H1 (cell line): ENCODE measurements around the gene MARCHF9. TPM values are rescaled to one million over a fixed set of nuclear protein-coding genes. Genes with fewer than 3 reads are reported as not detected.
A peak's percentile ranks its signal among the peaks of the same experiment; 100 is the strongest.

Experiments
- CTCF ChIA-PET: fragments of 300-600 bp; sonication (Branson Sonifier 250); formaldehyde crosslinking; loops from one replicate; lab custom pipeline; 2021; ENCODE audit not compliant: partially characterized antibody; lab: Charles Lee
- POLR2A ChIA-PET: fragments of 300-600 bp; sonication (Branson Sonifier 250); formaldehyde crosslinking; loops from one replicate; lab custom pipeline; 2021; ENCODE audit warnings: inconsistent platforms; ENCODE audit not compliant: partially characterized antibody; lab: Charles Lee
- DNase-seq, 2 experiments: peaks; one replicate each; pipeline versions ENCODE4 v3.0.0 to v3.0.0-alpha.2; 2010 to 2022; ENCODE audit warnings: low spot score in 2 of 2, low read depth in 1 of 2, mixed read lengths in 1 of 2
- FAIRE-seq: peaks from 2 replicates; lab custom pipeline; 2011; peaks lifted over from hg19 to GRCh38; lab: Jason Lieb, UNC
- H2AFZ ChIP-seq: 2 replicates; pipeline ENCODE4 v1.8.1; 2012; ENCODE audit warnings: low read length, inconsistent platforms
- H2AK5ac ChIP-seq: 2 replicates; pipeline ENCODE4 v1.6.1; 2013; ENCODE audit warnings: low read depth, low read length
- H2BK120ac ChIP-seq: replicated peaks from 2 replicates; pipeline ENCODE3; 2013; ENCODE audit warnings: low read depth, low read length, inconsistent platforms
- H2BK12ac ChIP-seq: 2 replicates; pipeline ENCODE4 v1.6.1; 2013; ENCODE audit warnings: low read depth, low read length
- H2BK15ac ChIP-seq: 2 replicates; pipeline ENCODE4 v1.6.1; 2013; ENCODE audit warnings: low read length
- H2BK20ac ChIP-seq: 2 replicates; pipeline ENCODE4 v1.6.1; 2013; ENCODE audit warnings: low read length
- H2BK5ac ChIP-seq: 2 replicates; pipeline ENCODE4 v1.6.1; 2013; ENCODE audit warnings: low read depth, low read length
- H3K14ac ChIP-seq: 2 replicates; pipeline ENCODE4 v1.6.1; 2013; ENCODE audit warnings: inconsistent platforms; ENCODE audit not compliant: insufficient read length
- H3K18ac ChIP-seq: 2 replicates; pipeline ENCODE4 v1.6.1; 2013; ENCODE audit warnings: low read length; ENCODE audit errors: extremely low read depth
- H3K23ac ChIP-seq: 2 replicates; pipeline ENCODE4 v1.6.1; 2013; ENCODE audit warnings: inconsistent platforms; ENCODE audit not compliant: insufficient read length
- H3K23me2 ChIP-seq: 2 replicates; pipeline ENCODE4 v1.6.1; 2013; ENCODE audit warnings: low read depth, low read length
- H3K27ac ChIP-seq: 2 replicates; pipeline ENCODE4 v1.6.1; 2011; ENCODE audit warnings: low read depth, low read length, inconsistent platforms
- H3K27me3 ChIP-seq, 4 experiments: replicated peaks in 1 of 4; 1 replicate in 1 of 4; 2 replicates in 3 of 4; pipeline versions ENCODE4 v1.6.1 to v1.8.1; 2011 to 2013; ENCODE audit warnings: low read length in 3 of 4, mild to moderate bottlenecking in 3 of 4, inconsistent platforms in 2 of 4, mixed read lengths in 2 of 4, moderate library complexity in 1 of 4; ENCODE audit not compliant: control insufficient read depth in 3 of 4, insufficient read depth in 3 of 4; ENCODE audit errors: extremely low read depth in 1 of 4
- H3K36me3 ChIP-seq, 4 experiments: 2 replicates each; pipeline versions ENCODE4 v1.6.1 to v1.8.1; 2011 to 2013; ENCODE audit warnings: mild to moderate bottlenecking in 4 of 4, low read length in 3 of 4, moderate library complexity in 2 of 4, control low read depth in 1 of 4, inconsistent platforms in 1 of 4; ENCODE audit not compliant: insufficient read depth in 4 of 4, control insufficient read depth in 2 of 4
- H3K4ac ChIP-seq: replicated peaks from 2 replicates; pipeline ENCODE3; 2013; ENCODE audit warnings: low read length, low read depth, mixed read lengths, inconsistent platforms; ENCODE audit not compliant: insufficient read length
- H3K4me1 ChIP-seq, 4 experiments: replicated peaks in 1 of 4; 1 replicate in 1 of 4; 2 replicates in 3 of 4; pipeline versions ENCODE4 v1.6.1 to v1.8.1; 2011 to 2013; ENCODE audit warnings: low read length in 3 of 4, inconsistent platforms in 2 of 4, mixed read lengths in 1 of 4; ENCODE audit not compliant: insufficient read depth in 4 of 4, control insufficient read depth in 3 of 4
- H3K4me2 ChIP-seq, 2 experiments: 2 replicates each; pipeline versions ENCODE4 v1.6.1 to v1.8.1; 2011 to 2013; ENCODE audit warnings: low read depth in 2 of 2, low read length in 2 of 2, control low read depth in 1 of 2, inconsistent platforms in 1 of 2, mild to moderate bottlenecking in 1 of 2; ENCODE audit not compliant: insufficient read depth in 1 of 2
- H3K4me3 ChIP-seq, 4 experiments: fragments of 200-600, 300-600 bp in 1 of 4; sonication (generic), shearing (Covaris generic), sonication (Bioruptor Twin) in 1 of 4; 2 replicates each; pipeline versions ENCODE4 v1.5.1 to v1.8.1; 2011 to 2016; ENCODE audit warnings: low read length in 4 of 4, low read depth in 3 of 4, control low read depth in 2 of 4, inconsistent platforms in 2 of 4, mild to moderate bottlenecking in 2 of 4, mixed read lengths in 1 of 4, moderate library complexity in 1 of 4; ENCODE audit not compliant: insufficient read depth in 2 of 4; ENCODE audit errors: extremely low read depth in 1 of 4
- H3K56ac ChIP-seq: replicated peaks from 2 replicates; pipeline ENCODE3; 2013; ENCODE audit warnings: low read depth, mild to moderate bottlenecking, mixed read lengths, low read length, inconsistent platforms; ENCODE audit not compliant: insufficient read length
- H3K79me1 ChIP-seq: 2 replicates; pipeline ENCODE4 v1.6.1; 2013; ENCODE audit warnings: low read depth, low read length, control low read depth
- H3K79me2 ChIP-seq, 2 experiments: 2 replicates each; pipeline versions ENCODE4 v1.6.1 to v1.8.1; 2012 to 2013; ENCODE audit warnings: low read length in 2 of 2, mild to moderate bottlenecking in 2 of 2, inconsistent platforms in 1 of 2; ENCODE audit not compliant: insufficient read depth in 2 of 2, control insufficient read depth in 1 of 2
- H3K9ac ChIP-seq, 4 experiments: replicated peaks in 1 of 4; 1 replicate in 1 of 4; 2 replicates in 3 of 4; pipeline versions ENCODE4 v1.6.1 to v1.8.1; 2011 to 2013; ENCODE audit warnings: low read depth in 3 of 4, low read length in 3 of 4, control low read depth in 2 of 4, mild to moderate bottlenecking in 2 of 4, moderate library complexity in 2 of 4, inconsistent platforms in 1 of 4; ENCODE audit errors: extremely low read depth in 1 of 4
- H3K9me3 ChIP-seq, 2 experiments: 2 replicates each; pipeline versions ENCODE4 v1.6.1 to v1.8.1; 2012 to 2013; ENCODE audit warnings: mild to moderate bottlenecking in 2 of 2, moderate library complexity in 2 of 2, control low read depth in 1 of 2, inconsistent platforms in 1 of 2, low read depth in 1 of 2, low read length in 1 of 2, mixed read lengths in 1 of 2; ENCODE audit not compliant: insufficient read depth in 2 of 2
- H4K20me1 ChIP-seq, 2 experiments: replicated peaks in 1 of 2; 2 replicates each; pipeline versions ENCODE3 to v1.8.1; 2011 to 2013; ENCODE audit warnings: inconsistent platforms in 2 of 2, low read length in 2 of 2, mild to moderate bottlenecking in 1 of 2; ENCODE audit not compliant: insufficient read depth in 2 of 2, control insufficient read depth in 1 of 2
- H4K5ac ChIP-seq: 2 replicates; pipeline ENCODE4 v1.6.1; 2013; ENCODE audit warnings: low read length, low read depth, mixed read lengths, inconsistent platforms; ENCODE audit not compliant: insufficient read length
- H4K8ac ChIP-seq: 2 replicates; pipeline ENCODE4 v1.8.0; 2013; ENCODE audit warnings: mild to moderate bottlenecking, moderate library complexity, low read length, inconsistent platforms; ENCODE audit not compliant: insufficient read depth; ENCODE audit errors: extremely low read depth
- H4K91ac ChIP-seq: replicated peaks from 2 replicates; pipeline ENCODE3; 2013; ENCODE audit warnings: low read length, mixed read lengths, inconsistent platforms; ENCODE audit not compliant: insufficient read length
- BCL11A ChIP-seq, 2 experiments: IDR thresholded peaks; one replicate each; pipeline ENCODE4 v1.6.1; 2011; ENCODE audit warnings: low read depth in 2 of 2, low read length in 2 of 2, mild to moderate bottlenecking in 2 of 2
- CEBPB ChIP-seq: IDR thresholded peaks from 2 replicates; pipeline ENCODE4 v1.6.1; 2012; ENCODE audit warnings: low read depth, low read length
- E2F6 ChIP-seq: IDR thresholded peaks from 2 replicates; pipeline ENCODE4 v1.6.1; 2012; ENCODE audit warnings: inconsistent platforms
- MAX ChIP-seq: IDR thresholded peaks from 2 replicates; pipeline ENCODE4 v1.6.1; 2012; ENCODE audit warnings: inconsistent platforms
- PHF8 ChIP-seq: fragments of 200-600 bp; sonication (generic); conservative IDR thresholded peaks from 2 replicates; pipeline ENCODE4 v1.7.1; 2012; ENCODE audit warnings: low read depth, mild to moderate bottlenecking, inconsistent platforms, low read length, moderate library complexity
- POLR2AphosphoS5 ChIP-seq: IDR thresholded peaks from 2 replicates; pipeline ENCODE4 v1.6.1; 2011; ENCODE audit warnings: low read depth, low read length
- POU5F1 ChIP-seq: IDR thresholded peaks from 2 replicates; pipeline ENCODE4 v1.6.1; 2011; ENCODE audit warnings: low read depth, mild to moderate bottlenecking, low read length, moderate library complexity
- RAD21 ChIP-seq, 2 experiments: IDR thresholded peaks in 1 of 2; conservative IDR thresholded peaks in 1 of 2; 2 replicates each; pipeline ENCODE4 v1.6.1; 2011; ENCODE audit warnings: low read depth in 2 of 2, low read length in 2 of 2, improper control_type of control experiment in 1 of 2, inconsistent platforms in 1 of 2, mild to moderate bottlenecking in 1 of 2, moderate library complexity in 1 of 2
- SRF ChIP-seq: IDR thresholded peaks from 2 replicates; pipeline ENCODE4 v1.6.1; 2011; ENCODE audit warnings: mild to moderate bottlenecking, low read depth, low read length, moderate library complexity
- WGBS, 2 experiments: shearing (Covaris generic) in 1 of 2; methylation state at CpG; one replicate each; pipeline versions ENCODE4 v1.1.6 to v1.1.7; 2013 to 2015; ENCODE audit warnings: low lambda C conversion rate in 2 of 2, mixed read lengths in 2 of 2, inconsistent platforms in 1 of 2, low coverage in 1 of 2, missing lambda C conversion rate in 1 of 2; ENCODE audit not compliant: insufficient replicate concordance in 2 of 2, insufficient coverage in 1 of 2, insufficient read length in 1 of 2; ENCODE audit errors: extremely low coverage in 1 of 2, missing lambda C conversion rate in 1 of 2; 5-methylcytosine and 5-hydroxymethylcytosine counted together
- polyA plus RNA-seq, 7 experiments: library from polyadenylated mRNA; depleted of rRNA in 3 of 7; stranded (reverse) in 5 of 7; unstranded in 2 of 7; fragments of >200 nt in 5 of 7; fragments of 200-250 nt in 2 of 7; gene quantifications; 1 replicate in 5 of 7; 2 replicates in 1 of 7; 4 replicates in 1 of 7; pipeline versions ENCODE4 v1.2.1 to v1.2.3, GENCODE V29; 2011 to 2013; ENCODE audit warnings: missing spikeins in 2 of 7, mixed read lengths in 2 of 7
- total RNA-seq: library from RNA; stranded (reverse); fragmentation: NEBNext Ultra II Directional; extraction: Animal tissue kit (Norgen Biotek cat#: 25700); gene quantifications from 2 replicates; pipeline ENCODE4 v1.2.1, GENCODE V29; 2021

The MARCHF9 gene
- total and polyA plus RNA-seq, 2 of the 8 experiments (the other 6 are each of a cell fraction or from before 2014, with no cell fraction given) = 6.4 to 7.8 TPM

- DNase-seq (peak; percentile 99 to 100), FAIRE-seq (peak; percentile 71)
- Histone ChIP-seq H2BK20ac (no peak within 1 kb of the TSS), H2AK5ac (peak within 1 kb of the TSS; percentile 66), H2BK15ac (no peak within 1 kb of the TSS; the same call in 1 of the 2 replicates), H3K23ac (peak within 1 kb of the TSS; percentile 7), H3K4me1 (peaks cover 3 to 26% (median 7%) of the 10 kb centered on the region in 4 experiments; a peak in 6 of 7 replicates), H3K56ac (peak within 1 kb of the TSS; percentile 52), H2BK12ac (0 out of 2 replicates have a peak within 1 kb of the TSS, but pooled peaks have one; percentile 80), H3K9ac (peak within 1 kb of the TSS; percentile 88 to 99 (median 96)), H4K5ac (peak within 1 kb of the TSS; percentile 67), H3K4me3 (peak within 1 kb of the TSS; percentile 96 to 99 (median 98)), H3K4me2 (peak within 1 kb of the TSS; percentile 95 to 96), H3K79me1 (peaks cover 15% of the 10 kb centered on the region; the same call in 1 of the 2 replicates), H3K36me3 (peaks cover 21 to 37% (median 27%) of the 10 kb centered on the region in 4 experiments), H3K79me2 (peaks cover 12 to 20% of the 10 kb centered on the region in 2 experiments), H3K18ac (peak within 1 kb of the TSS; percentile 81; the same call in 1 of the 2 replicates), H3K4ac (peak within 1 kb of the TSS; percentile 81), H2BK120ac (no peak within 1 kb of the TSS), H3K27me3 (peaks cover 8 to 22% (median 20%) of the 10 kb centered on the region in 4 experiments), H4K20me1 (peaks cover 3 to 4% of the 10 kb centered on the region in 2 experiments), H2BK5ac (peak within 1 kb of the TSS; percentile 87), H3K23me2 (peaks cover 18% of the 10 kb centered on the region), H4K8ac (peak within 1 kb of the TSS; percentile 97), H3K9me3 (no peaks in the 10 kb centered on the region), H3K14ac (peak within 1 kb of the TSS; percentile 81), H3K27ac (peak within 1 kb of the TSS; percentile 86), H4K91ac (peak within 1 kb of the TSS; percentile 12), H2AFZ (no peak within 1 kb of the TSS)
- ChIA-PET CTCF (no interaction called here), POLR2A (interaction anchor here (0.7 to 5.3 kb wide), 9 partner anchors 9 to 145 kb away, joined by 3 to 25 read pairs (median 4); partner anchors contain the start of genes AGAP2 and CYP27B1)
- 2% methylated on average over 58 of the region's 58 CpGs; no CpG with 5 or more reads in 1 of the 2 experiments for WGBS, 2 experiments
- peak; percentile 78 for TF ChIP-seq PHF8
- no peak for TF ChIP-seq POU5F1
- peak; percentile 94 for TF ChIP-seq E2F6
- no peak for TF ChIP-seq RAD21 (IDR thresholded peaks at IDR 0.05 in 1 of 2, conservative IDR thresholded peaks at IDR 0.05 in 1 of 2; ENCODE audit: low read depth in 2 of 2, low read length in 2 of 2)
- TF ChIP-seq SRF = 0 out of 2 replicates have a peak, but pooled peaks have one; percentile 22
- peak; percentile 99 for TF ChIP-seq MAX
- TF ChIP-seq BCL11A (IDR thresholded peaks at IDR 0.05; ENCODE audit: low read depth in 2 of 2, low read length in 2 of 2) = no peak
- no peak for TF ChIP-seq POLR2AphosphoS5
- TF ChIP-seq CEBPB = no peak
Observed at GRCh38 chr12:57751788-57752667, 2.9 kb upstream of the MARCHF9 start, which contains the start of gene CDK4. Gene CDK4, minus strand, starts transcription at chr12:57752310. Its CDS starts 593 bp downstream, at chr12:57751717.
